ENCODE data around the gene ADAMTSL3.
A peak's percentile ranks its signal among the peaks of the same experiment; 100 is the strongest.

Gene ADAMTSL3

DNA sequence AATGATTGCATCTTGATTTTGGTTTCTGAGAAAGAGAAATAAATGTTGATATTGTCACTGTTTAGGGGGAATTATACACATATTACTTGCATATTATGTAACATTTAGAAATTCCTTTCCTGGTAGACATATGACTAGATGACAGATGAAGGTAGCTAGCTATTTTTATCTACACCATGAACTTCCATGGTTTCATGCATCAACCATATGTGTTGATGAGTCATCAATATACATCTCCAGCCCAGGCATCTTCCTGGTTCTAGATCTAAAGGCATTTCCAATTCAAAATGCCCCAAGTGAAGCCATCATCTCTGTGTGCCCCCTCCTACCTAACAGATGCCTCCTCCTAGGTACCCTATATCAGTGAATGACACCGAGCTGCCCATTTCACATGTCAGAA, 9.5 kb upstream of the ADAMTSL3 start:
- no peak for DNase-seq (ENCODE audit: low read depth, low spot score)
- TF ChIP-seq ZNF274 (IDR thresholded peaks at IDR 0.05; ENCODE audit: low read depth, low read length) (no peak), SUZ12 (IDR thresholded peaks at IDR 0.05; ENCODE audit: extremely low read depth, insufficient read depth, insufficient read length) (no peak), YY1 (IDR thresholded peaks at IDR 0.05; ENCODE audit: insufficient read depth, insufficient read length) (no peak)
- H3K27me3 ChIP-seq (ENCODE audit: insufficient read depth, insufficient read length) = no peaks in the 10 kb centered on the region
- H3K36me3 ChIP-seq (ENCODE audit: insufficient read depth, insufficient read length, low read length) = no peaks in the 10 kb centered on the region
- no peak overlapping the region for H3K4me3 ChIP-seq (ENCODE audit: insufficient read length, low read depth)
- no peaks in the 10 kb centered on the region for H3K4me1 ChIP-seq (ENCODE audit: insufficient read depth, insufficient read length)
- H3K9me3 ChIP-seq (ENCODE audit: insufficient read depth, low read length) = no peaks in the 10 kb centered on the region
- no peak overlapping the region for H3K9ac ChIP-seq (ENCODE audit: insufficient read length, low read depth)

- peaks cover 3% of the 10 kb centered on the region for H3K36me3 ChIP-seq (ENCODE audit: insufficient read depth, insufficient read length, low read length)
- TF ChIP-seq SUZ12 (IDR thresholded peaks at IDR 0.05; ENCODE audit: extremely low read depth, insufficient read depth, insufficient read length) (no peak), YY1 (IDR thresholded peaks at IDR 0.05; ENCODE audit: insufficient read depth, insufficient read length) (no peak), ZNF274 (IDR thresholded peaks at IDR 0.05; ENCODE audit: low read depth, low read length) (no peak)
- no peak for DNase-seq (ENCODE audit: low read depth, low spot score)
- no peak overlapping the region for H3K4me3 ChIP-seq (ENCODE audit: insufficient read length, low read depth)
- no peaks in the 10 kb centered on the region for H3K9me3 ChIP-seq (ENCODE audit: insufficient read depth, low read length)
- peaks cover 8% of the 10 kb centered on the region for H3K4me1 ChIP-seq (ENCODE audit: insufficient read depth, insufficient read length)
- peaks cover 33% of the 10 kb centered on the region for H3K27me3 ChIP-seq (ENCODE audit: insufficient read depth, insufficient read length)
- H3K9ac ChIP-seq (ENCODE audit: insufficient read length, low read depth) = no peak overlapping the region
These were observed 3.1 kb upstream of the ADAMTSL3 start for GRCh38 chr15:83650831-83651230.

DNA sequence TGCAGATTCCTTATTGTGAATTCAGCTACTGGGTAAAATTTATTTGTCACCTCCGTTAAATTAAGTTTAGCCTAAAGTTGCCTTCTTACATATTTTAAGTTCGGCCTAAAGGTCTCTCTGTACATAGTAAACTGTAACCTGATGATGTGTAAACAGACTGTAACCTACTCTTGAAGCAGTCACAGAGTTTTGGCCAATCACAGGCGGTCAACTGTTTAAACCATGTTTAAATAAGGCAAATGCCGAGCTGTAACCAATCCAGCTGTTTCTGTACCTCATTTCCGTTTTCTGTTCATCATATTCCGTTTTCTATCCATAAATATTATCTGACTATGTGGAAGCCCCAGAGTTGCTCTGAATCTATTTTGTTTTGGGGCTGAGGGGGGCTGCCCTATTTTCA, 2.4 kb upstream of the ADAMTSL3 start:
- Histone ChIP-seq H3K9me3 (ENCODE audit: insufficient read depth, low read length) (no peaks in the 10 kb centered on the region), H3K4me1 (ENCODE audit: insufficient read depth, insufficient read length) (peaks cover 8% of the 10 kb centered on the region), H3K36me3 (ENCODE audit: insufficient read depth, insufficient read length, low read length) (peaks cover 8% of the 10 kb centered on the region), H3K9ac (ENCODE audit: insufficient read length, low read depth) (no peak overlapping the region), H3K4me3 (ENCODE audit: insufficient read length, low read depth) (no peak overlapping the region), H3K27me3 (ENCODE audit: insufficient read depth, insufficient read length) (peaks cover 34% of the 10 kb centered on the region)
- no peak for DNase-seq (ENCODE audit: low read depth, low spot score)
- TF ChIP-seq SUZ12 (IDR thresholded peaks at IDR 0.05; ENCODE audit: extremely low read depth, insufficient read depth, insufficient read length) (no peak), YY1 (IDR thresholded peaks at IDR 0.05; ENCODE audit: insufficient read depth, insufficient read length) (no peak), ZNF274 (IDR thresholded peaks at IDR 0.05; ENCODE audit: low read depth, low read length) (no peak)

GRCh38 chr15:83652626-83653204, 1.2 kb upstream of the ADAMTSL3 start:
- no peak overlapping the region for H3K4me3 ChIP-seq (ENCODE audit: insufficient read length, low read depth)

DNA sequence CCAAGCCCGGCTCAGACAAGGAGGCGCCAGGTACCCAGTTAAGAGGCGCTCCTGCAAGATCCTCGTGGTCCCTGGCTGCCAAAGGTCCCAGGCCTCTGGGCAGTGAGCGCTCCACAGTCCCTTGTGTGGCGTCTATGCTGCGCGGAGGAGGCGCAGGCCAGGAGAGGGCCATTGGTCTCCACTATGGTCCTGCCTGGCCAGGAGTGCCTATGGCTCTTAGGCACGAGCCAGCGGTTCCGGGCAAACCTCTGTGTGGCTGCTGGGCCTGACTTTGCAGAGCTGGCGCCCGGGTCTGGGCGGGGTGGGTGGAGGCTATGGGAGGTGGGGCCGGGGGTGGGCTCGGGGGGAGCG, 660 bp upstream of the ADAMTSL3 start:
- no peaks in the 10 kb centered on the region for H3K9me3 ChIP-seq (ENCODE audit: insufficient read depth, low read length)
- peaks cover 8% of the 10 kb centered on the region for H3K4me1 ChIP-seq (ENCODE audit: insufficient read depth, insufficient read length)
- H3K4me3 ChIP-seq (ENCODE audit: insufficient read length, low read depth) = peak overlapping the region; percentile 36
- peak overlapping the region; percentile 66 for H3K9ac ChIP-seq (ENCODE audit: insufficient read length, low read depth)
- peaks cover 34% of the 10 kb centered on the region for H3K27me3 ChIP-seq (ENCODE audit: insufficient read depth, insufficient read length)
- H3K36me3 ChIP-seq (ENCODE audit: insufficient read depth, insufficient read length, low read length) = peaks cover 8% of the 10 kb centered on the region
- no peak for DNase-seq (ENCODE audit: low read depth, low spot score)
- TF ChIP-seq ZNF274 (IDR thresholded peaks at IDR 0.05; ENCODE audit: low read depth, low read length) = no peak
- TF ChIP-seq SUZ12 (IDR thresholded peaks at IDR 0.05; ENCODE audit: extremely low read depth, insufficient read depth, insufficient read length) = no peak
- TF ChIP-seq YY1 (IDR thresholded peaks at IDR 0.05; ENCODE audit: insufficient read depth, insufficient read length) = no peak

More at GRCh38 chr15:83652626-83653204, 1.2 kb upstream of the ADAMTSL3 start:
- DNase-seq (ENCODE audit: low read depth, low spot score) = no peak
- Histone ChIP-seq H3K4me1 (ENCODE audit: insufficient read depth, insufficient read length) (peaks cover 8% of the 10 kb centered on the region), H3K36me3 (ENCODE audit: insufficient read depth, insufficient read length, low read length) (peaks cover 8% of the 10 kb centered on the region), H3K27me3 (ENCODE audit: insufficient read depth, insufficient read length) (peaks cover 34% of the 10 kb centered on the region), H3K9ac (ENCODE audit: insufficient read length, low read depth) (peak overlapping the region; percentile 66), H3K9me3 (ENCODE audit: insufficient read depth, low read length) (no peaks in the 10 kb centered on the region)
- TF ChIP-seq ZNF274 (IDR thresholded peaks at IDR 0.05; ENCODE audit: low read depth, low read length) (no peak), SUZ12 (IDR thresholded peaks at IDR 0.05; ENCODE audit: extremely low read depth, insufficient read depth, insufficient read length) (no peak), YY1 (IDR thresholded peaks at IDR 0.05; ENCODE audit: insufficient read depth, insufficient read length) (no peak)

DNA sequence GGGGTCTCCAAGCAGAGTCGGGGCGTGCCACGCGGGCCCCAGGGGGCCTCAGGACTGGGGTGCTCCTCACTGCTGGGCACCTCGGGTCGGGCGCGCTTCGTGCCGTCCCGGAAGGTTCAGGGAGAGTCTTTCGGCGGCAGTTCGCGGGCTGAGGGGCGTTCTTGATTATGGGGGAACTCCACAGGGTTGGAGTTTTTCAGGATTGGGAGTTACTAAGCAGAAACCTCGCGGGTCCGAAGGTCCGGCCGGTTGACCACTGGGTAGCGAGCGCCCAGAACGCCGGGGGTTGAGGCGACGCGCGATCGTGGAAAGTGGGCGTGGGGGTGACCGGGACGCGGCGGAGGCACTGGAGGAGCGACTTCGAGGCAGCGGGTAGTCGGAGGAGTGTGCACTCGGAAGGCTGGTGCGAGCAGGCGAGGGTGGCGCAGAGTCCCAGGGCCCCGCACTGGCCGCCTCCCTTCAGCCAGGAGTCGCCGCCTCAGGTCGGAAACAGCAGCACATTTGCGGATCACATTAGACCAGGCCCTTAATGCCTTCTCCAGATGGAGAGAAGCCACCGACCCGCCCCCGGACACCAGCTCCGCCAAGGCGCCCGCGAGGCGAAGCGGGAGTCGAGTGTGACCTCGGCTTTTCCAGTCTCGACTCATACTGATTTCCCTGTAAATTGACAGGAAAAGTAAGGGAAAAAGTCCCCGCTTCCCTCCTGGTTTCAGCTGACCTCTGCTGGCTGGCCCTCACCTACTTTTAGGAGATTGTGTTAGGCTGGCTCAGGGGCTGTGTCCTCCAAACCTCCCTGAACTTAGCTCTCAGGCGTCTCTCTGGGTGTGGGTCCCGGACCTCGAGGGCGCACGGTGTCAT, 685 bp downstream of the ADAMTSL3 start:
- peaks cover 34% of the 10 kb centered on the region for H3K27me3 ChIP-seq (ENCODE audit: insufficient read depth, insufficient read length)
- no peak for DNase-seq (ENCODE audit: low read depth, low spot score)
- H3K4me3 ChIP-seq (ENCODE audit: insufficient read length, low read depth) = peak overlapping the region; percentile 69
- peaks cover 8% of the 10 kb centered on the region for H3K4me1 ChIP-seq (ENCODE audit: insufficient read depth, insufficient read length)
- peak overlapping the region; percentile 79 for H3K9ac ChIP-seq (ENCODE audit: insufficient read length, low read depth)
- peaks cover 8% of the 10 kb centered on the region for H3K36me3 ChIP-seq (ENCODE audit: insufficient read depth, insufficient read length, low read length)
- H3K9me3 ChIP-seq (ENCODE audit: insufficient read depth, low read length) = no peaks in the 10 kb centered on the region
- no peak for TF ChIP-seq ZNF274 (IDR thresholded peaks at IDR 0.05; ENCODE audit: low read depth, low read length)
- TF ChIP-seq YY1 (IDR thresholded peaks at IDR 0.05; ENCODE audit: insufficient read depth, insufficient read length) = no peak
- TF ChIP-seq SUZ12 (IDR thresholded peaks at IDR 0.05; ENCODE audit: extremely low read depth, insufficient read depth, insufficient read length) = no peak

- TF ChIP-seq YY1 (IDR thresholded peaks at IDR 0.05; ENCODE audit: insufficient read depth, insufficient read length) = no peak
- no peak for TF ChIP-seq SUZ12 (IDR thresholded peaks at IDR 0.05; ENCODE audit: extremely low read depth, insufficient read depth, insufficient read length)
- TF ChIP-seq ZNF274 (IDR thresholded peaks at IDR 0.05; ENCODE audit: low read depth, low read length) = no peak
These were observed 1.3 kb downstream of the ADAMTSL3 start for GRCh38 chr15:83655237-83655616.

More at GRCh38 chr15:83655237-83655616, 1.3 kb downstream of the ADAMTSL3 start:
- H3K9me3 ChIP-seq (ENCODE audit: insufficient read depth, low read length) = no peaks in the 10 kb centered on the region; the same call in 1 of the 2 replicates
- H3K4me3 ChIP-seq (ENCODE audit: insufficient read length, low read depth) = no peak overlapping the region
- H3K4me1 ChIP-seq (ENCODE audit: insufficient read depth, insufficient read length) = peaks cover 8% of the 10 kb centered on the region
- DNase-seq (ENCODE audit: low read depth, low spot score) = no peak
- peaks cover 34% of the 10 kb centered on the region for H3K27me3 ChIP-seq (ENCODE audit: insufficient read depth, insufficient read length)
- H3K36me3 ChIP-seq (ENCODE audit: insufficient read depth, insufficient read length, low read length) = peaks cover 12% of the 10 kb centered on the region
- peak overlapping the region; percentile 79 for H3K9ac ChIP-seq (ENCODE audit: insufficient read length, low read depth)
